Smooth muscle cell (in vitro differentiated cells): ENCODE results near the gene GPR55. TPM values are rescaled to one million over a fixed set of nuclear protein-coding genes. Genes with fewer than 3 reads are reported as not detected.

ENCODE experiments used
- DNase-seq: peaks from one replicate; lab custom pipeline; 2025; ENCODE audit not compliant: unreplicated experiment; lab: John Stamatoyannopoulos, UW
- H2AFZ ChIP-seq: fragments of 200-600 bp; sonication (generic); 2 replicates; pipeline ENCODE4 v1.6.0; 2016; ENCODE audit warnings: antibody characterized with exemption, low read depth, mild to moderate bottlenecking
- H3F3A ChIP-seq: fragments of 200-600 bp; sonication (generic); 2 replicates; pipeline ENCODE4 v1.6.0; 2017; ENCODE audit warnings: antibody characterized with exemption, low read depth
- H3K27ac ChIP-seq: fragments of 200-600 bp; sonication (generic); 2 replicates; pipeline ENCODE4 v1.5.1; 2016; ENCODE audit warnings: low read depth, mild to moderate bottlenecking
- H3K27me3 ChIP-seq: fragments of 200-600 bp; sonication (generic); 2 replicates; pipeline ENCODE4 v1.6.1; 2016; ENCODE audit warnings: low read depth, mild to moderate bottlenecking
- H3K36me3 ChIP-seq: fragments of 200-600 bp; sonication (generic); 2 replicates; pipeline ENCODE4 v1.5.1; 2016; ENCODE audit warnings: low read depth
- H3K4me1 ChIP-seq: fragments of 200-600 bp; sonication (generic); 2 replicates; pipeline ENCODE4 v1.5.1; 2016; ENCODE audit warnings: low read depth
- H3K4me2 ChIP-seq: fragments of 200-600 bp; sonication (generic); 2 replicates; pipeline ENCODE4 v1.6.0; 2016; ENCODE audit warnings: mild to moderate bottlenecking
- H3K4me3 ChIP-seq: fragments of 200-600 bp; sonication (generic); 2 replicates; pipeline ENCODE4 v1.5.1; 2016; ENCODE audit warnings: mild to moderate bottlenecking
- H3K79me2 ChIP-seq: fragments of 200-600 bp; sonication (generic); 2 replicates; pipeline ENCODE4 v1.6.0; 2016; ENCODE audit warnings: low read depth, mild to moderate bottlenecking
- H3K9ac ChIP-seq: fragments of 200-600 bp; sonication (generic); 2 replicates; pipeline ENCODE4 v1.6.0; 2016; ENCODE audit warnings: low read depth
- H3K9me3 ChIP-seq: fragments of 200-600 bp; sonication (generic); replicated peaks from 2 replicates; pipeline ENCODE4 v1.5.1; 2016; ENCODE audit warnings: low read depth
- H4K20me1 ChIP-seq: fragments of 200-600 bp; sonication (generic); 2 replicates; pipeline ENCODE4 v1.6.0; 2016; ENCODE audit warnings: low read depth
- CTCF ChIP-seq: fragments of 200-600 bp; sonication (generic); IDR thresholded peaks from 2 replicates; pipeline ENCODE4 v1.5.1; 2017; ENCODE audit warnings: borderline replicate concordance, mild to moderate bottlenecking, antibody characterized with exemption; ENCODE audit not compliant: insufficient read depth, poor library complexity, severe bottlenecking
- WGBS: methylation state at CpG from one replicate; pipeline ENCODE4 v1.1.7; 2016; ENCODE audit warnings: low lambda C conversion rate; 5-methylcytosine and 5-hydroxymethylcytosine counted together
- polyA plus RNA-seq: library from polyadenylated mRNA; unstranded; fragments of >200 nt; fragmentation: Nextera tagmentation; extraction: Ambion mirVana; gene quantifications from 2 replicates; pipeline ENCODE4 v1.2.1, GENCODE V29; 2016
- total RNA-seq: library from RNA; depleted of rRNA; stranded (reverse); fragments of >200 nt; gene quantifications from 2 replicates; pipeline ENCODE4 v1.2.3, GENCODE V29; 2014

The GPR55 gene
- total and polyA plus RNA-seq, 2 experiments from 2014 or later: not detected

- no peaks in the 10 kb centered on the region for H3K79me2 ChIP-seq
- no peak overlapping the region for H3K4me2 ChIP-seq
- no peak overlapping the region for H2AFZ ChIP-seq
- H3K27ac ChIP-seq: no peak overlapping the region
- no peaks in the 10 kb centered on the region for H4K20me1 ChIP-seq
- H3K9ac ChIP-seq: no peak overlapping the region
- 96% methylated on average over 21 of the region's 21 CpGs for WGBS
- H3K4me1 ChIP-seq: no peaks in the 10 kb centered on the region
- no peaks in the 10 kb centered on the region for H3K9me3 ChIP-seq
- TF ChIP-seq CTCF: no peak
- no peaks in the 10 kb centered on the region for H3F3A ChIP-seq
- no peak overlapping the region for H3K4me3 ChIP-seq
- no peaks in the 10 kb centered on the region for H3K27me3 ChIP-seq
- H3K36me3 ChIP-seq: no peaks in the 10 kb centered on the region
- no peak for DNase-seq
Observed at GRCh38 chr2:230944757-230945372, 19.8 kb upstream of the GPR55 start.

- WGBS: 65% methylated on average over 11 of the region's 11 CpGs
- TF ChIP-seq CTCF: no peak
- no peak overlapping the region for H3K9ac ChIP-seq
- H3K9me3 ChIP-seq: no peaks in the 10 kb centered on the region
- H3K27ac ChIP-seq: no peak overlapping the region
- no peaks in the 10 kb centered on the region for H3K79me2 ChIP-seq
- H3F3A ChIP-seq: no peaks in the 10 kb centered on the region
- H3K4me3 ChIP-seq: no peak overlapping the region
- no peak overlapping the region for H2AFZ ChIP-seq
- no peaks in the 10 kb centered on the region for H4K20me1 ChIP-seq
- DNase-seq: no peak
- no peaks in the 10 kb centered on the region for H3K36me3 ChIP-seq
- no peak overlapping the region for H3K4me2 ChIP-seq
- no peaks in the 10 kb centered on the region for H3K27me3 ChIP-seq
- H3K4me1 ChIP-seq: no peaks in the 10 kb centered on the region
Observed at GRCh38 chr2:230944123-230944653, 19.1 kb upstream of the GPR55 start.

GRCh38 chr2:230942920-230943896 lies 18.2 kb upstream of the GPR55 start:
- no peak overlapping the region for H3K4me2 ChIP-seq
- DNase-seq: no peak

More at GRCh38 chr2:230942920-230943896, 18.2 kb upstream of the GPR55 start:
- no peaks in the 10 kb centered on the region for H3K9me3 ChIP-seq
- no peak overlapping the region for H2AFZ ChIP-seq
- H3K4me3 ChIP-seq: no peak overlapping the region
- H3K27me3 ChIP-seq: no peaks in the 10 kb centered on the region
- no peak overlapping the region for H3K27ac ChIP-seq
- 87% methylated on average over 19 of the region's 19 CpGs for WGBS
- no peaks in the 10 kb centered on the region for H3K36me3 ChIP-seq
- no peak overlapping the region for H3K9ac ChIP-seq
- H3F3A ChIP-seq: no peaks in the 10 kb centered on the region
- TF ChIP-seq CTCF: no peak
- no peaks in the 10 kb centered on the region for H3K79me2 ChIP-seq
- no peaks in the 10 kb centered on the region for H3K4me1 ChIP-seq
- no peaks in the 10 kb centered on the region for H4K20me1 ChIP-seq
